22Rv1 (cell line): Measurements from ENCODE around the gene GPR155.
"Not testable (repeated sequence)": the region's sequence is repeated elsewhere in the genome, so short reads cannot be mapped to it uniquely, and the experiment has no call there.

ENCODE experiments used
- H3K27ac ChIP-seq: fragments of 450-650 bp; 2 replicates; pipeline ENCODE4 v1.5.1; 2017
- ZFX ChIP-seq: fragments of 450-650 bp; IDR thresholded peaks from 2 replicates; pipeline ENCODE4 v1.6.1; 2017; ENCODE audit warnings: antibody characterized with exemption, borderline replicate concordance
- TF ChIP-seq, protein P1 (sequence below): fragments of 450-650 bp; IDR thresholded peaks from 2 replicates; pipeline ENCODE4 v1.5.1; 2017; ENCODE audit warnings: mild to moderate bottlenecking

GPR155 gene

GRCh38 chr2:174487820-174488162 is 962 bp upstream of the GPR155 start:
- no peak for TF ChIP-seq ZFX
- TF ChIP-seq, protein P1, sequence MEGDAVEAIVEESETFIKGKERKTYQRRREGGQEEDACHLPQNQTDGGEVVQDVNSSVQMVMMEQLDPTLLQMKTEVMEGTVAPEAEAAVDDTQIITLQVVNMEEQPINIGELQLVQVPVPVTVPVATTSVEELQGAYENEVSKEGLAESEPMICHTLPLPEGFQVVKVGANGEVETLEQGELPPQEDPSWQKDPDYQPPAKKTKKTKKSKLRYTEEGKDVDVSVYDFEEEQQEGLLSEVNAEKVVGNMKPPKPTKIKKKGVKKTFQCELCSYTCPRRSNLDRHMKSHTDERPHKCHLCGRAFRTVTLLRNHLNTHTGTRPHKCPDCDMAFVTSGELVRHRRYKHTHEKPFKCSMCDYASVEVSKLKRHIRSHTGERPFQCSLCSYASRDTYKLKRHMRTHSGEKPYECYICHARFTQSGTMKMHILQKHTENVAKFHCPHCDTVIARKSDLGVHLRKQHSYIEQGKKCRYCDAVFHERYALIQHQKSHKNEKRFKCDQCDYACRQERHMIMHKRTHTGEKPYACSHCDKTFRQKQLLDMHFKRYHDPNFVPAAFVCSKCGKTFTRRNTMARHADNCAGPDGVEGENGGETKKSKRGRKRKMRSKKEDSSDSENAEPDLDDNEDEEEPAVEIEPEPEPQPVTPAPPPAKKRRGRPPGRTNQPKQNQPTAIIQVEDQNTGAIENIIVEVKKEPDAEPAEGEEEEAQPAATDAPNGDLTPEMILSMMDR: no peak
- H3K27ac ChIP-seq: 0 out of 2 replicates have a peak overlapping the region, but pooled peaks have one; percentile 44

DNA sequence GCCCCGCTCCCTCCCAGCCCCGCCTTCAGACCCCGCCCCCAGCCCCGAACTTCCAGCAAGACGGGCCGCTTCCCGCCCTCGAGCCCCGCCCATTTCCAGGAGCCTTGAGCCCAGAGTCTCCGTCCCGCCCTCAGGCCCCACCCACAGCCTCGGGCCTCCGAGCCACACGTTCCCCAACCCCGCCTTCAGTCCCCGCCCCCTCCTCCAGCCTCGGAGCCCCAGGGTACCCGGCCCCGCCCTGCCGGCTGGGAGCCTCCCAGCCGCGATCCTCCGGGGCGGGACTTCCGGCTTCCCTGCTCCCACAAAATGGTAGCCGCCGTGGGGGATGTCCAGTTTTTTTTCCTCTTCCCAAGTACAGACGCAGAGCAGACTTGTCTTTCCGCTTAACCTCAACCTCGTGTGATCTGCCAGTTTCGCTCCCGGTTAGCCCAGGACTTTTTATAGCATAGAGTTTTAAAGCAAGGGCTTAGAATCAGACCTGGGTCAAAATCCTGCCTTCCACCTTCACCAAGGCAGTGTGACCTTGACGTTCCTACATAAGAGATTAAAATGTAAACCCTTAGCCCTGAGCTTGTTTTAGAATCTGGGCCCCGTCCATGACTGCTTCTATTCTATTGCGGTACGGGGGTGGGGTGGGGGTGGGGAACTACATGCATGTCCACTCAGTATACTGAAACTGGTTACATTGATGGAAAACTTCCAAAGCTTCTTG is 435 bp upstream of the GPR155 start:
- peak overlapping the region; percentile 44; the same call in 1 of the 2 replicates for H3K27ac ChIP-seq
- no peak for TF ChIP-seq ZFX
- TF ChIP-seq, protein P1: no peak

GRCh38 chr2:174485788-174486562 is 854 bp downstream of the GPR155 start:
- TF ChIP-seq, protein P1: no peak
- no peak for TF ChIP-seq ZFX
- no peak overlapping the region for H3K27ac ChIP-seq

- H3K27ac ChIP-seq: not testable (repeated sequence)
These were observed 1.8 kb downstream of the GPR155 start for GRCh38 chr2:174485045-174485444.

GRCh38 chr2:174484573-174484972 is 2.3 kb downstream of the GPR155 start:
- TF ChIP-seq ZFX: no peak
- TF ChIP-seq, protein P1: no peak
- H3K27ac ChIP-seq: no peak overlapping the region

DNA sequence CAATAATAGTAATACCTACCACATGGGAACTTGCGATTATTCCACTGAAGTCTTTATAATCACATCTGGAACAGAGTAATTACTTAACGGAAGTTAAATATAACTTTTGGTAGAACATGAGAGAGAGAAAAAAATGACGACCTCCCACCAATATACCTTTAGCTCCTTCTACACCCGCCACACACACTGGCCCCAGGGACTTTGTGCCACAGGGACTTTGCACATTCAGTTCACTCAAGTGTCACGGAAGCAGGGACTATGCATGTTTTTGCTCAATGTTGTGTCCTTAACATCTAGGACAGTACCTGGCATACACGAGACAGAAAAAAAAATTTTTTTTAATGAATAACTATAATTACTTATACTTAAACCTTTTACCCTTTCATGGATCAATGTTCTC is 4.0 kb downstream of the GPR155 start:
- H3K27ac ChIP-seq: no peak overlapping the region
- no peak for TF ChIP-seq ZFX
- TF ChIP-seq, protein P1: no peak

DNA sequence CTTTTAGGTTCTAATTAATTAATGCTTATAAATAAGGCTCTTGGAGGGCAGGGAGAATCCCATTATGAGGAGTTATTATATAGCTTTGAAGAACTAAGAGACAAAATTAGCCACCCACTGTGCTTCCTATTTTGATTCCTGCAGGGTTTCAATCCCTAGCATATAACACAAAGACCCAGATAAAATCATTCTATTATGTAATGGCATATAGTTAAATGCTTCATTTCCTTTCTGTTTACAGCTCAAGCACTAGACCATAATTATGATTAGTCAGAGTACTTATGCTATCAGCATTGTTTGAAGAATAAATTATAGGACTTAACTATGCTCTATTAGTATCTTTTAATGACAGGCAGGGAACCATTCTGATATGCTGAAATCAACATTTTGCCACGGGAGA is 9.1 kb downstream of the GPR155 start:
- no peak for TF ChIP-seq ZFX
- TF ChIP-seq, protein P1: no peak

More for the DNA sequence above, 9.1 kb downstream of the GPR155 start:
- no peak overlapping the region for H3K27ac ChIP-seq
